ENCODE measurements around the gene SENP1. TPM values are rescaled to one million over a fixed set of nuclear protein-coding genes. Genes with fewer than 3 reads are reported as not detected.
A peak's percentile ranks its signal among the peaks of the same experiment; 100 is the strongest.

SENP1 gene
- total and polyA plus RNA-seq, 2 of the 13 experiments (the other 11 are each of a cell fraction or from before 2014, with no cell fraction given) = 14.0 to 20.2 TPM

GRCh38 chr12:48024735-48025134 lies 81.1 kb downstream of the SENP1 start:
- Histone ChIP-seq H3K4me1 (ENCODE audit: insufficient read depth, low read length) (peaks cover 83% of the 10 kb centered on the region), H3K4me3 (replicated peaks in 1 of 3; ENCODE audit: insufficient read depth in 1 of 3, low read depth in 2 of 3, low read length in 3 of 3) (no peak overlapping the region), H3K9me3 (ENCODE audit: low read length) (no peaks in the 10 kb centered on the region), H3K27ac (ENCODE audit: extremely low read length, insufficient read depth, low read length) (no peak overlapping the region), H4K20me1 (ENCODE audit: insufficient read depth, low read length) (no peaks in the 10 kb centered on the region), H3K79me2 (ENCODE audit: insufficient read depth, low read length) (no peaks in the 10 kb centered on the region), H3K9ac (ENCODE audit: insufficient read depth, low read depth, low read length) (no peak overlapping the region), H3K4me2 (ENCODE audit: low read depth, low read length) (no peak overlapping the region), H2AFZ (ENCODE audit: low read length) (no peak overlapping the region), H3K36me3 (replicated peaks in 1 of 2; ENCODE audit: control insufficient read depth in 1 of 2, insufficient read depth in 2 of 2, low read length in 2 of 2) (no peaks in the 10 kb centered on the region), H3K27me3 (ENCODE audit: control insufficient read depth in 1 of 2, insufficient read depth in 2 of 2, low read length in 2 of 2) (peaks cover 3 to 9% of the 10 kb centered on the region in 2 experiments; a peak in 1 of 5 replicates)
- WGBS (ENCODE audit: low lambda C conversion rate) = 82% methylated on average over 9 of the region's 9 CpGs
- POLR2A ChIA-PET = no interaction called here
- DNase-seq (ENCODE audit: low spot score) (no peak), ATAC-seq (no peak), FAIRE-seq (no peak)
- no peak for TF ChIP-seq KDM1A (CRISPR knock-in tag; IDR thresholded peaks at IDR 0.05)
- no peak for TF ChIP-seq ZKSCAN1 (IDR thresholded peaks at IDR 0.05; ENCODE audit: low read length)
- TF ChIP-seq ADNP (CRISPR knock-in tag; IDR thresholded peaks at IDR 0.05) = no peak
- no peak for TF ChIP-seq ZNF20 (CRISPR knock-in tag; IDR thresholded peaks at IDR 0.05)
- TF ChIP-seq MAX (IDR thresholded peaks at IDR 0.05) = no peak
- no peak for TF ChIP-seq ZNF274 (CRISPR knock-in tag; IDR thresholded peaks at IDR 0.05)
- CTCF ChIA-PET (ENCODE audit: low intra/inter-chr PET ratio, low total read pairs) = no interaction called here
- intact Hi-C loops (cut with micrococcal nuclease; ENCODE audit: unreplicated experiment) = loop anchor here (10.0 kb wide), 1 partner anchor 60 kb away; the partner anchor contains the start of gene TMEM106C
- no TSS peak for BruUV-seq (replicated peaks)
- in situ Hi-C loops (cut with HindIII; ENCODE audit: extremely low pct_ligation_motif_present, low pct_unique_long_range_greater_than_20kb) = no loop called here

GRCh38 chr12:48023386-48023785 lies 82.5 kb downstream of the SENP1 start:
- Histone ChIP-seq H2AFZ (ENCODE audit: low read length) (no peak overlapping the region), H3K79me2 (ENCODE audit: insufficient read depth, low read length) (no peaks in the 10 kb centered on the region), H3K9me3 (ENCODE audit: low read length) (no peaks in the 10 kb centered on the region), H3K4me2 (ENCODE audit: low read depth, low read length) (peak overlapping the region; percentile 45), H3K4me1 (ENCODE audit: insufficient read depth, low read length) (peaks cover 74% of the 10 kb centered on the region), H3K27me3 (ENCODE audit: control insufficient read depth in 1 of 2, insufficient read depth in 2 of 2, low read length in 2 of 2) (peaks cover 3 to 6% of the 10 kb centered on the region in 2 experiments; a peak in 1 of 5 replicates), H3K9ac (ENCODE audit: insufficient read depth, low read depth, low read length) (no peak overlapping the region), H3K36me3 (replicated peaks in 1 of 2; ENCODE audit: control insufficient read depth in 1 of 2, insufficient read depth in 2 of 2, low read length in 2 of 2) (no peaks in the 10 kb centered on the region), H3K4me3 (replicated peaks in 1 of 3; ENCODE audit: insufficient read depth in 1 of 3, low read depth in 2 of 3, low read length in 3 of 3) (no peak overlapping the region), H3K27ac (ENCODE audit: extremely low read length, insufficient read depth, low read length) (no peak overlapping the region), H4K20me1 (ENCODE audit: insufficient read depth, low read length) (no peaks in the 10 kb centered on the region)
- WGBS (ENCODE audit: low lambda C conversion rate) = 0% methylated on average over 4 of the region's 5 CpGs
- DNase-seq (ENCODE audit: low spot score) = no peak
- intact Hi-C loops (cut with micrococcal nuclease; ENCODE audit: unreplicated experiment) (loop anchor here (2.0 to 10.0 kb wide), 2 partner anchors 19 to 59 kb away; partner anchors contain the start of genes COL2A1 and TMEM106C), in situ Hi-C loops (cut with HindIII; ENCODE audit: extremely low pct_ligation_motif_present, low pct_unique_long_range_greater_than_20kb) (no loop called here)
- FAIRE-seq = no peak
- POLR2A ChIA-PET = interaction anchor here (0.6 to 1.4 kb wide), 2 partner anchors 14 to 134 kb away, joined by 5 read pairs; partner anchors contain the start of gene ASB8
- ATAC-seq = peak; percentile 39
- no TSS peak for BruUV-seq (replicated peaks)
- CTCF ChIA-PET (ENCODE audit: low intra/inter-chr PET ratio, low total read pairs) = no interaction called here
- no peak for TF ChIP-seq RAD51 (IDR thresholded peaks at IDR 0.05; ENCODE audit: borderline replicate concordance)
- TF ChIP-seq ZNF235 (CRISPR knock-in tag; IDR thresholded peaks at IDR 0.05; ENCODE audit: borderline replicate concordance) = no peak
- no peak for TF ChIP-seq ZBTB49 (CRISPR knock-in tag; IDR thresholded peaks at IDR 0.05; ENCODE audit: borderline replicate concordance)
- no peak for TF ChIP-seq RERE (CRISPR knock-in tag; IDR thresholded peaks at IDR 0.05; ENCODE audit: low read depth)
- TF ChIP-seq HDAC1 (CRISPR knock-in tag; IDR thresholded peaks at IDR 0.05) = peak; percentile 7; the same call in 1 of the 2 replicates

Measured in HepG2 (cell line).